Caco-2 (cell line): ENCODE results near the gene COQ5. TPM values are rescaled to one million over a fixed set of nuclear protein-coding genes. Genes with fewer than 3 reads are reported as not detected.

Source experiments
- BruUV-seq: library from RNA; stranded (reverse); fragments of 400-500 nt; replicated peaks from 2 replicates; lab custom pipeline; 2021; lab: Mats Ljungman, UMichigan
- CTCF ChIA-PET: fragments of 300-600 bp; sonication (Branson Sonifier 250); formaldehyde crosslinking; loops from one replicate; lab custom pipeline; 2022; ENCODE audit warnings: antibody characterized with exemption; lab: Charles Lee
- POLR2A ChIA-PET: fragments of 300-600 bp; sonication (Branson Sonifier 250); formaldehyde crosslinking; loops from one replicate; lab custom pipeline; 2022; ENCODE audit warnings: antibody characterized with exemption; lab: Charles Lee
- DNase-seq, 2 experiments: peaks; one replicate each; pipeline versions ENCODE4 v3.0.0 to v3.0.0-alpha.2; 2020 to 2022
- H3K27me3 ChIP-seq: replicated peaks from 2 replicates; pipeline ENCODE4 v1.6.0; 2011; ENCODE audit warnings: low read length; ENCODE audit not compliant: control insufficient read depth, insufficient read depth
- H3K36me3 ChIP-seq: 2 replicates; pipeline ENCODE4 v1.5.1; 2011; ENCODE audit warnings: low read length; ENCODE audit not compliant: control insufficient read depth, insufficient read depth
- H3K4me1 ChIP-seq: fragments of 250-450 bp; sonication (Bioruptor Pico); 2 replicates; pipeline ENCODE4 v1.5.1; 2020; ENCODE audit warnings: mild to moderate bottlenecking
- H3K4me3 ChIP-seq: 2 replicates; pipeline ENCODE4 v1.5.1; 2011; ENCODE audit warnings: low read depth, mild to moderate bottlenecking, control low read depth, low read length
- H3K9me3 ChIP-seq: fragments of 250-450 bp; sonication (Bioruptor Pico); 2 replicates; pipeline ENCODE4 v1.5.1; 2020; ENCODE audit warnings: mild to moderate bottlenecking, moderate library complexity
- H3K27ac Mint-ChIP-seq: one replicate; pipeline ENCODE4 v1.8.0; 2022; ENCODE audit warnings: mixed read lengths; ENCODE audit not compliant: unreplicated experiment
- H3K27me3 Mint-ChIP-seq: one replicate; pipeline ENCODE4 v1.8.0; 2022; ENCODE audit warnings: mixed read lengths; ENCODE audit not compliant: insufficient read depth, unreplicated experiment
- H3K36me3 Mint-ChIP-seq: one replicate; pipeline ENCODE4 v1.8.0; 2022; ENCODE audit warnings: mild to moderate bottlenecking, mixed read lengths; ENCODE audit not compliant: insufficient read depth, unreplicated experiment
- H3K4me1 Mint-ChIP-seq: one replicate; pipeline ENCODE4 v1.8.0; 2022; ENCODE audit warnings: low read depth, mixed read lengths; ENCODE audit not compliant: unreplicated experiment
- H3K4me3 Mint-ChIP-seq: one replicate; pipeline ENCODE4 v1.8.0; 2022; ENCODE audit warnings: mild to moderate bottlenecking, moderate library complexity, mixed read lengths; ENCODE audit not compliant: unreplicated experiment
- H3K9me3 Mint-ChIP-seq: one replicate; pipeline ENCODE4 v1.8.0; 2022; ENCODE audit warnings: mixed read lengths; ENCODE audit not compliant: unreplicated experiment
- CTCF ChIP-seq, 2 experiments: fragments of 200-600 bp in 1 of 2; IDR thresholded peaks; 1 replicate in 1 of 2; 2 replicates in 1 of 2; pipeline versions ENCODE4 v1.5.1 to v1.8.0; 2011 to 2022; ENCODE audit warnings: antibody characterized with exemption in 1 of 2, control low read depth in 1 of 2, inconsistent platforms in 1 of 2, low read depth in 1 of 2, low read length in 1 of 2, mild to moderate bottlenecking in 1 of 2, moderate library complexity in 1 of 2; ENCODE audit not compliant: insufficient read depth in 1 of 2, severe bottlenecking in 1 of 2, unreplicated experiment in 1 of 2
- intact Hi-C: fragments of 100-400 bp; cut with micrococcal nuclease; formaldehyde crosslinking; loops from one replicate; pipeline ENCODE4 v1.10.0; 2022; ENCODE audit not compliant: unreplicated experiment
- total RNA-seq: library from RNA; stranded (reverse); gene quantifications from 2 replicates; pipeline ENCODE4 v1.2.3, GENCODE V29; 2022

COQ5 gene
- total RNA-seq, 1 experiment from 2014 or later = 20.7 TPM

GRCh38 chr12:120462099-120462640 lies 66.8 kb downstream of the COQ5 start:
- Mint-ChIP-seq H3K27ac (no peak overlapping the region), H3K9me3 (no peaks in the 10 kb centered on the region), H3K27me3 (no peaks in the 10 kb centered on the region), H3K4me3 (no peak overlapping the region), H3K36me3 (peaks cover 100% of the 10 kb centered on the region), H3K4me1 (no peaks in the 10 kb centered on the region)
- Histone ChIP-seq H3K4me1 (peaks cover 8% of the 10 kb centered on the region; the same call in 1 of the 2 replicates), H3K9me3 (no peaks in the 10 kb centered on the region), H3K27me3 (no peaks in the 10 kb centered on the region), H3K36me3 (peaks cover 2% of the 10 kb centered on the region), H3K4me3 (no peak overlapping the region)
- no peak for TF ChIP-seq CTCF (IDR thresholded peaks at IDR 0.05; ENCODE audit: insufficient read depth in 1 of 2, low read depth in 1 of 2, low read length in 1 of 2, severe bottlenecking in 1 of 2, unreplicated experiment in 1 of 2)
- no peak for DNase-seq
- ChIA-PET POLR2A (no interaction called here), CTCF (no interaction called here)
- intact Hi-C loops = no loop called here
- BruUV-seq = TSS peak; percentile 2

GRCh38 chr12:120460157-120460556 lies 68.8 kb downstream of the COQ5 start:
- Mint-ChIP-seq H3K9me3 (no peaks in the 10 kb centered on the region), H3K36me3 (peaks cover 100% of the 10 kb centered on the region), H3K4me1 (no peaks in the 10 kb centered on the region), H3K27ac (no peak overlapping the region), H3K4me3 (no peak overlapping the region), H3K27me3 (no peaks in the 10 kb centered on the region)
- Histone ChIP-seq H3K9me3 (no peaks in the 10 kb centered on the region), H3K27me3 (no peaks in the 10 kb centered on the region), H3K4me1 (peaks cover 4% of the 10 kb centered on the region; the same call in 1 of the 2 replicates), H3K4me3 (no peak overlapping the region), H3K36me3 (peaks cover 3% of the 10 kb centered on the region)
- TSS peak; percentile 9 for BruUV-seq
- DNase-seq = no peak
- no peak for TF ChIP-seq CTCF (IDR thresholded peaks at IDR 0.05; ENCODE audit: insufficient read depth in 1 of 2, low read depth in 1 of 2, low read length in 1 of 2, severe bottlenecking in 1 of 2, unreplicated experiment in 1 of 2)
- ChIA-PET CTCF (no interaction called here), POLR2A (no interaction called here)
- intact Hi-C loops = no loop called here

- Histone ChIP-seq H3K27me3 (no peaks in the 10 kb centered on the region), H3K36me3 (peaks cover 3% of the 10 kb centered on the region), H3K9me3 (no peaks in the 10 kb centered on the region), H3K4me3 (no peak overlapping the region), H3K4me1 (peaks cover 15% of the 10 kb centered on the region)
- peak overlapping the region; percentile 29 for H3K27ac Mint-ChIP-seq
- peak in 1 of 2 experiments; percentile 47 for DNase-seq
- H3K4me3 Mint-ChIP-seq = no peak overlapping the region
- no peaks in the 10 kb centered on the region for H3K4me1 Mint-ChIP-seq
- intact Hi-C loops = no loop called here
- CTCF ChIA-PET = interaction anchor here (0.5 to 1.5 kb wide), 5 partner anchors 8 to 178 kb away, joined by 3 to 9 read pairs (median 4); no protein-coding TSS in a partner anchor
- no peaks in the 10 kb centered on the region for H3K9me3 Mint-ChIP-seq
- peaks cover 92% of the 10 kb centered on the region for H3K36me3 Mint-ChIP-seq
- POLR2A ChIA-PET = interaction anchor here (0.6 to 1.1 kb wide), 2 partner anchors 9 to 12 kb away, joined by 6 to 12 read pairs; no protein-coding TSS in a partner anchor
- no peaks in the 10 kb centered on the region for H3K27me3 Mint-ChIP-seq
- TF ChIP-seq CTCF (IDR thresholded peaks at IDR 0.05; ENCODE audit: insufficient read depth in 1 of 2, low read depth in 1 of 2, low read length in 1 of 2, severe bottlenecking in 1 of 2, unreplicated experiment in 1 of 2) = peak; percentile 47 to 48
- BruUV-seq = no TSS peak
Measured at GRCh38 chr12:120457133-120457532, 71.8 kb downstream of the COQ5 start.
